Endodermal cell (in vitro differentiated cells): Measurements from ENCODE around the gene AMPH. TPM values are rescaled to one million over a fixed set of nuclear protein-coding genes. Genes with fewer than 3 reads are reported as not detected.

Experiments used
- DNase-seq: peaks from one replicate; pipeline ENCODE4 v3.0.0-alpha.2; 2017
- H3K27ac ChIP-seq: 2 replicates; pipeline ENCODE4 v1.5.1; 2013; ENCODE audit warnings: mild to moderate bottlenecking, low read depth, low read length, moderate library complexity
- H3K27me3 ChIP-seq: 2 replicates; pipeline ENCODE4 v1.6.1; 2013; ENCODE audit warnings: mild to moderate bottlenecking, low read length, moderate library complexity; ENCODE audit not compliant: insufficient read depth, control insufficient read depth, poor library complexity, severe bottlenecking
- H3K36me3 ChIP-seq: 2 replicates; pipeline ENCODE4 v1.7.0; 2013; ENCODE audit warnings: mild to moderate bottlenecking, low read length, moderate library complexity; ENCODE audit not compliant: control insufficient read depth, insufficient read depth
- H3K4me1 ChIP-seq: one replicate; pipeline ENCODE4 v1.7.0; 2013; ENCODE audit warnings: low read length; ENCODE audit not compliant: control insufficient read depth, insufficient read depth
- H3K4me3 ChIP-seq: 2 replicates; pipeline ENCODE4 v1.5.1; 2013; ENCODE audit warnings: mild to moderate bottlenecking, low read length, moderate library complexity
- H3K9ac ChIP-seq: 2 replicates; pipeline ENCODE4 v1.6.1; 2013; ENCODE audit warnings: mild to moderate bottlenecking, low read length, moderate library complexity; ENCODE audit not compliant: poor library complexity, severe bottlenecking; ENCODE audit errors: extremely low read depth
- H3K9me3 ChIP-seq: 2 replicates; pipeline ENCODE4 v1.6.1; 2013; ENCODE audit warnings: mild to moderate bottlenecking, low read length, moderate library complexity; ENCODE audit not compliant: control insufficient read depth
- H3K27ac Mint-ChIP-seq: 2 replicates; pipeline ENCODE4 v1.8.0; 2020; ENCODE audit warnings: mixed read lengths
- H3K27me3 Mint-ChIP-seq: 2 replicates; pipeline ENCODE4 v1.8.0; 2021; ENCODE audit warnings: mild to moderate bottlenecking, mixed read lengths; ENCODE audit not compliant: insufficient read depth
- H3K36me3 Mint-ChIP-seq: 2 replicates; pipeline ENCODE4 v1.8.0; 2020; ENCODE audit warnings: low read depth, mixed read lengths
- H3K4me1 Mint-ChIP-seq: 2 replicates; pipeline ENCODE4 v1.8.0; 2020; ENCODE audit warnings: mixed read lengths
- H3K4me3 Mint-ChIP-seq: 2 replicates; pipeline ENCODE4 v1.8.0; 2020; ENCODE audit warnings: mild to moderate bottlenecking, moderate library complexity, mixed read lengths
- H3K9me3 Mint-ChIP-seq: 2 replicates; pipeline ENCODE4 v1.8.0; 2020; ENCODE audit warnings: mild to moderate bottlenecking, mixed read lengths
- CTCF ChIP-seq: fragments of 200-600 bp; sonication (generic); conservative IDR thresholded peaks from 2 replicates; pipeline ENCODE4 v1.5.0; 2021; ENCODE audit warnings: antibody characterized with exemption, mild to moderate bottlenecking
- WGBS, 2 experiments: methylation state at CpG; one replicate each; pipeline versions ENCODE4 v1.1.5 to v1.1.7; 2013; ENCODE audit warnings: missing lambda C conversion rate in 2 of 2, mixed read lengths in 1 of 2; ENCODE audit not compliant: insufficient coverage in 1 of 2, insufficient read length in 1 of 2; 5-methylcytosine and 5-hydroxymethylcytosine counted together
- total RNA-seq, 2 donors: library from RNA; stranded (reverse); fragmentation: NEBNext Ultra II Directional in 1 of 2; extraction: Animal tissue kit (Norgen Biotek cat#: 25700) in 1 of 2; gene quantifications; 2 replicates in 1 of 2; 3 replicates in 1 of 2; pipeline ENCODE4 v1.2.1, GENCODE V29; 2021

The AMPH gene
- total RNA-seq, 2 donors from 2014 or later, result 3.5 to 5.5 TPM

GRCh38 chr7:38428041-38428440, 203.1 kb downstream of the AMPH start:
- H3K36me3 Mint-ChIP-seq, result no peaks in the 10 kb centered on the region
- WGBS, 2 experiments, result 82 to 90% methylated on average over 1 of the region's 1 CpG
- H3K27me3 Mint-ChIP-seq, result peaks cover 3% of the 10 kb centered on the region
- no peaks in the 10 kb centered on the region for H3K36me3 ChIP-seq
- peaks cover 7% of the 10 kb centered on the region for H3K4me1 Mint-ChIP-seq
- TF ChIP-seq CTCF, result no peak
- H3K27ac ChIP-seq, result no peak overlapping the region
- H3K9me3 Mint-ChIP-seq, result no peaks in the 10 kb centered on the region
- no peak overlapping the region for H3K27ac Mint-ChIP-seq
- DNase-seq, result no peak
- H3K9me3 ChIP-seq, result no peaks in the 10 kb centered on the region
- H3K4me3 ChIP-seq, result no peak overlapping the region
- H3K4me3 Mint-ChIP-seq, result no peak overlapping the region
- no peaks in the 10 kb centered on the region for H3K4me1 ChIP-seq
- H3K27me3 ChIP-seq, result peaks cover 7% of the 10 kb centered on the region
- H3K9ac ChIP-seq, result no peak overlapping the region

- Mint-ChIP-seq H3K27me3 (peaks cover 3% of the 10 kb centered on the region), H3K9me3 (no peaks in the 10 kb centered on the region), H3K4me1 (peaks cover 7% of the 10 kb centered on the region), H3K36me3 (no peaks in the 10 kb centered on the region), H3K27ac (no peak overlapping the region), H3K4me3 (no peak overlapping the region)
- no peak for DNase-seq
- WGBS, 2 experiments, result 61 to 77% methylated on average over 2 to 4 of the region's 4 CpGs
- Histone ChIP-seq H3K9ac (no peak overlapping the region), H3K9me3 (no peaks in the 10 kb centered on the region), H3K27ac (no peak overlapping the region), H3K4me1 (no peaks in the 10 kb centered on the region), H3K27me3 (peaks cover 7% of the 10 kb centered on the region), H3K36me3 (no peaks in the 10 kb centered on the region), H3K4me3 (no peak overlapping the region)
- no peak for TF ChIP-seq CTCF
These were observed 203.8 kb downstream of the AMPH start for GRCh38 chr7:38427279-38427955.

- peaks cover 7% of the 10 kb centered on the region for H3K27me3 ChIP-seq
- no peak overlapping the region for H3K27ac ChIP-seq
- no peaks in the 10 kb centered on the region for H3K9me3 ChIP-seq
- no peaks in the 10 kb centered on the region for H3K36me3 ChIP-seq
- no peak overlapping the region for H3K4me3 Mint-ChIP-seq
- no peaks in the 10 kb centered on the region for H3K4me1 ChIP-seq
- no peak overlapping the region for H3K9ac ChIP-seq
- H3K4me1 Mint-ChIP-seq, result peaks cover 7% of the 10 kb centered on the region
- no peak for DNase-seq
- no peaks in the 10 kb centered on the region for H3K36me3 Mint-ChIP-seq
- TF ChIP-seq CTCF, result no peak
- no peaks in the 10 kb centered on the region for H3K9me3 Mint-ChIP-seq
- WGBS, 2 experiments, result 100% methylated on average over 1 of the region's 2 CpGs; no CpG with 5 or more reads in 1 of the 2 experiments
- no peak overlapping the region for H3K27ac Mint-ChIP-seq
- H3K27me3 Mint-ChIP-seq, result peaks cover 3% of the 10 kb centered on the region
- no peak overlapping the region for H3K4me3 ChIP-seq
These were observed 205.7 kb downstream of the AMPH start for GRCh38 chr7:38425509-38425908.
